ENCODE results near the gene DTD1. TPM values are rescaled to one million over a fixed set of nuclear protein-coding genes. Genes with fewer than 3 reads are reported as not detected.
"Not testable (repeated sequence)": the region's sequence is repeated elsewhere in the genome, so short reads cannot be mapped to it uniquely, and the experiment has no call there.

DTD1 gene
- total RNA-seq, 1 donor from 2014 or later, result 34.9 TPM

- TF ChIP-seq, protein P1, sequence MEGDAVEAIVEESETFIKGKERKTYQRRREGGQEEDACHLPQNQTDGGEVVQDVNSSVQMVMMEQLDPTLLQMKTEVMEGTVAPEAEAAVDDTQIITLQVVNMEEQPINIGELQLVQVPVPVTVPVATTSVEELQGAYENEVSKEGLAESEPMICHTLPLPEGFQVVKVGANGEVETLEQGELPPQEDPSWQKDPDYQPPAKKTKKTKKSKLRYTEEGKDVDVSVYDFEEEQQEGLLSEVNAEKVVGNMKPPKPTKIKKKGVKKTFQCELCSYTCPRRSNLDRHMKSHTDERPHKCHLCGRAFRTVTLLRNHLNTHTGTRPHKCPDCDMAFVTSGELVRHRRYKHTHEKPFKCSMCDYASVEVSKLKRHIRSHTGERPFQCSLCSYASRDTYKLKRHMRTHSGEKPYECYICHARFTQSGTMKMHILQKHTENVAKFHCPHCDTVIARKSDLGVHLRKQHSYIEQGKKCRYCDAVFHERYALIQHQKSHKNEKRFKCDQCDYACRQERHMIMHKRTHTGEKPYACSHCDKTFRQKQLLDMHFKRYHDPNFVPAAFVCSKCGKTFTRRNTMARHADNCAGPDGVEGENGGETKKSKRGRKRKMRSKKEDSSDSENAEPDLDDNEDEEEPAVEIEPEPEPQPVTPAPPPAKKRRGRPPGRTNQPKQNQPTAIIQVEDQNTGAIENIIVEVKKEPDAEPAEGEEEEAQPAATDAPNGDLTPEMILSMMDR (IDR thresholded peaks at IDR 0.05), result no peak
- no peaks in the 10 kb centered on the region for H3K9me3 ChIP-seq
- no peaks in the 10 kb centered on the region for H3K4me1 ChIP-seq
- no peaks in the 10 kb centered on the region for H3K36me3 ChIP-seq
- no peak overlapping the region for H3K27ac ChIP-seq
- no peak for DNase-seq (ENCODE audit: low spot score in 2 of 2)
- intact Hi-C loops (cut with DNase I), result no loop called here
- no peaks in the 10 kb centered on the region for H3K27me3 ChIP-seq
- H3K4me3 ChIP-seq, result no peak overlapping the region
Measured at GRCh38 chr20:18754030-18754652, 166.3 kb downstream of the DTD1 start.

DNA sequence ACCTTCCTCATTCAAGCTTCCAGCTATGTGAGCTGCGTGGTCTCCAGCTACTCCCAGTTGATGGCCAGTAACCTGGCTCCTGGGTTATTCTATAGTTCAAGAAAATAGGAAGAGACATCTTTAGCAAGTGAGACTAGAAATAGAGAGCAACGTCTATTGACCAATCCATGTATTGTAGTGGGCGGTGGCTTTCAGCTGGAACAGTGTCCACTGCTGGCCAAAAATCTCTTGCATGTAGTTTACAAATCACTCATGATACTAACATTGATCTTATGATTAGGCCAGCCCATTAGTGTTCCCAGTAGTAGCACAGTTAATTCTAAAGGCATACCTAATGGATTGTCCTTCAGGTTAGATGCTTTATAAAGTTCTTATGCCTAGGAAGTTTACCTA is 166.8 kb downstream of the DTD1 start:
- DNase-seq (ENCODE audit: low spot score in 2 of 2), result no peak
- Histone ChIP-seq H3K4me1 (no peaks in the 10 kb centered on the region), H3K4me3 (no peak overlapping the region), H3K27me3 (no peaks in the 10 kb centered on the region), H3K27ac (no peak overlapping the region), H3K9me3 (no peaks in the 10 kb centered on the region), H3K36me3 (no peaks in the 10 kb centered on the region)
- intact Hi-C loops (cut with DNase I), result no loop called here
- TF ChIP-seq, protein P1 (IDR thresholded peaks at IDR 0.05), result no peak

GRCh38 chr20:18760852-18761251 is 173.0 kb downstream of the DTD1 start:
- H3K27me3 ChIP-seq; DNase-seq (ENCODE audit: low spot score in 2 of 2); H3K4me3 ChIP-seq; H3K9me3 ChIP-seq; H3K4me1 ChIP-seq; H3K27ac ChIP-seq: not testable (repeated sequence)
- intact Hi-C loops (cut with DNase I), result loop anchor here (10.0 kb wide), 1 partner anchor 134 kb away; no protein-coding TSS in a partner anchor
- H3K36me3 ChIP-seq, result peaks cover 0 to 15% of the 10 kb centered on the region in 2 donors

GRCh38 chr20:18767676-18768075 is 179.8 kb downstream of the DTD1 start:
- no peak overlapping the region for H3K4me3 ChIP-seq
- H3K36me3 ChIP-seq, result peaks cover 0 to 15% of the 10 kb centered on the region in 2 donors
- H3K27me3 ChIP-seq, result no peaks in the 10 kb centered on the region
- TF ChIP-seq, protein P1 (IDR thresholded peaks at IDR 0.05), result no peak
- no peaks in the 10 kb centered on the region for H3K4me1 ChIP-seq
- DNase-seq (ENCODE audit: low spot score in 2 of 2), result no peak
- no peaks in the 10 kb centered on the region for H3K9me3 ChIP-seq
- no peak overlapping the region for H3K27ac ChIP-seq
- intact Hi-C loops (cut with DNase I), result loop anchor here (10.0 kb wide), 1 partner anchor 127 kb away; no protein-coding TSS in a partner anchor

GRCh38 chr20:18773566-18773965 is 185.7 kb downstream of the DTD1 start:
- no peaks in the 10 kb centered on the region for H3K27me3 ChIP-seq
- intact Hi-C loops (cut with DNase I), result no loop called here
- DNase-seq (ENCODE audit: low spot score in 2 of 2), result no peak

DNA sequence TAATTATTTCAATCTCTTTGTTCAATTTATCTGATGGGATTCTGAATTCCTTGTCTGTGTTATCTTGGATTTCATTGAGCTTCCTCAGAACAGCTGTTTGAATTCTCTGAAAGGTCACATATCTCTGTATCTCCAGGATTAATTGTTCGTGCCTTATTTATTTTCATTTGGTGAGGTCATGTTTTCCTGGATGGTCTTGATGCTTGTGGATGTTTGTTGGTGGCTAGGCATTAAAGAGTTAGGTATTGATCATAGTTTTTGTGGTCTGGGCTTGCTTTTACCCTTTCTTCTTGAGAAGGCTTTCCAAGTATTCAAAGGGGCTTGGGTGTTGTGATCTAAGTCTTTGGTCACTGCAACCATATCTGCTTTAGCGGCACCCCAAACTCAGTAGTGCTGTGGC is 186.4 kb downstream of the DTD1 start:
- TF ChIP-seq, protein P1 (IDR thresholded peaks at IDR 0.05), result no peak
- Histone ChIP-seq H3K27me3 (no peaks in the 10 kb centered on the region), H3K27ac (no peak overlapping the region), H3K36me3 (no peaks in the 10 kb centered on the region), H3K4me1 (no peaks in the 10 kb centered on the region), H3K4me3 (no peak overlapping the region), H3K9me3 (no peaks in the 10 kb centered on the region)
- DNase-seq (ENCODE audit: low spot score in 2 of 2), result no peak
- intact Hi-C loops (cut with DNase I), result no loop called here

More at GRCh38 chr20:18773566-18773965, 185.7 kb downstream of the DTD1 start:
- no peaks in the 10 kb centered on the region for H3K4me1 ChIP-seq
- no peak overlapping the region for H3K27ac ChIP-seq
- TF ChIP-seq, protein P1 (IDR thresholded peaks at IDR 0.05), result no peak
- no peak overlapping the region for H3K4me3 ChIP-seq
- H3K9me3 ChIP-seq, result no peaks in the 10 kb centered on the region
- no peaks in the 10 kb centered on the region for H3K36me3 ChIP-seq

All from ascending aorta (tissue), 2 donors.